GM13977 (cell line): ENCODE data around the gene FBXL14.

Experiments used
- DNase-seq: peaks from one replicate; pipeline ENCODE4 v3.0.0; 2012; ENCODE audit warnings: low spot score
- in situ Hi-C: fragments of 300-500 bp; cut with MboI; formaldehyde crosslinking; loops from one replicate; pipeline ENCODE4 v1.12.0; 2022; ENCODE audit warnings: low sequenced_read_pairs, low pct_unique_long_range_greater_than_20kb, mixed read lengths, inconsistent platforms; ENCODE audit not compliant: unreplicated experiment
- TF ChIP-seq, protein P1 (sequence below): IDR thresholded peaks from 2 replicates; pipeline ENCODE4 v1.5.1; 2012; ENCODE audit warnings: mild to moderate bottlenecking, control low read depth; ENCODE audit not compliant: insufficient read depth; ENCODE audit errors: extremely low read depth, missing control alignments

The FBXL14 gene

DNA sequence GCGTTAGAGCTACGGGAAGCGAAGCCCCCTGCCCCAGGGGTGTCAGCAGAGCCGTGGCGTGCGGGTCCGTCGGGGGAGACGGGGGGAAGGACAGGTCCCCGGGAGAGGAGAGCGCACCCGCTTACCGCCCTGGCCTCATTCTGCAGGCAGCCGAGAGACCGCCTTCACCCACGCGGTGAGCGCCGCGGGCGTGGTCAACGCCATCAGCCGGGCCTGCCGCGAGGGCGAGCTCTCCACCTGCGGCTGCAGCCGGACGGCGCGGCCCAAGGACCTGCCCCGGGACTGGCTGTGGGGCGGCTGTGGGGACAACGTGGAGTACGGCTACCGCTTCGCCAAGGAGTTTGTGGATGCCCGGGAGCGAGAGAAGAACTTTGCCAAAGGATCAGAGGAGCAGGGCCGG is 45.2 kb upstream of the FBXL14 start:
- TF ChIP-seq, protein P1, sequence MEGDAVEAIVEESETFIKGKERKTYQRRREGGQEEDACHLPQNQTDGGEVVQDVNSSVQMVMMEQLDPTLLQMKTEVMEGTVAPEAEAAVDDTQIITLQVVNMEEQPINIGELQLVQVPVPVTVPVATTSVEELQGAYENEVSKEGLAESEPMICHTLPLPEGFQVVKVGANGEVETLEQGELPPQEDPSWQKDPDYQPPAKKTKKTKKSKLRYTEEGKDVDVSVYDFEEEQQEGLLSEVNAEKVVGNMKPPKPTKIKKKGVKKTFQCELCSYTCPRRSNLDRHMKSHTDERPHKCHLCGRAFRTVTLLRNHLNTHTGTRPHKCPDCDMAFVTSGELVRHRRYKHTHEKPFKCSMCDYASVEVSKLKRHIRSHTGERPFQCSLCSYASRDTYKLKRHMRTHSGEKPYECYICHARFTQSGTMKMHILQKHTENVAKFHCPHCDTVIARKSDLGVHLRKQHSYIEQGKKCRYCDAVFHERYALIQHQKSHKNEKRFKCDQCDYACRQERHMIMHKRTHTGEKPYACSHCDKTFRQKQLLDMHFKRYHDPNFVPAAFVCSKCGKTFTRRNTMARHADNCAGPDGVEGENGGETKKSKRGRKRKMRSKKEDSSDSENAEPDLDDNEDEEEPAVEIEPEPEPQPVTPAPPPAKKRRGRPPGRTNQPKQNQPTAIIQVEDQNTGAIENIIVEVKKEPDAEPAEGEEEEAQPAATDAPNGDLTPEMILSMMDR: no peak
- in situ Hi-C loops: no loop called here
- DNase-seq: no peak

DNA sequence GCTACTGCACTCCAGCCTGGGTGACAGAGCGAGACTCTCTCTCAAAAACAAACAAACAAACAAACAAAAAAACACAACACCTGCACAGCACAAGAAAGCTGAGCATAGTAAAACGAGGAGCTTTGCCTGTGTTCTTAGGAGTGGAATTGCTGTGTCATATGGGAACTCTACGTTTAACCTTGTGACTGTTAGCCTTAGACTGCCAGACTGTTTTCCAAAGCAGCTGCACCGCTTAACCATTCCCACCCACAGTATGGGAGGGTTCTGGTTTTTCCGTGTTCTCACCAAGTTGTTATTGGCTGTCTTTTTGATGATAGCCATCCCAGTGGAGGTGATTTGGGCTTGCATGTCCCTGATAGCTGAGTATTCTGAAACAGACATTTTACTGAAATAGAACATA is 43.8 kb upstream of the FBXL14 start:
- TF ChIP-seq, protein P1: no peak
- in situ Hi-C loops: no loop called here
- DNase-seq: no peak

- DNase-seq: no peak
- in situ Hi-C loops: no loop called here
- TF ChIP-seq, protein P1: no peak
Measured at GRCh38 chr12:1635301-1636095, 41.1 kb upstream of the FBXL14 start.

GRCh38 chr12:1634590-1635191 is 40.3 kb upstream of the FBXL14 start:
- in situ Hi-C loops: no loop called here
- peak; percentile 80 for DNase-seq
- TF ChIP-seq, protein P1: peak; percentile 90

DNA sequence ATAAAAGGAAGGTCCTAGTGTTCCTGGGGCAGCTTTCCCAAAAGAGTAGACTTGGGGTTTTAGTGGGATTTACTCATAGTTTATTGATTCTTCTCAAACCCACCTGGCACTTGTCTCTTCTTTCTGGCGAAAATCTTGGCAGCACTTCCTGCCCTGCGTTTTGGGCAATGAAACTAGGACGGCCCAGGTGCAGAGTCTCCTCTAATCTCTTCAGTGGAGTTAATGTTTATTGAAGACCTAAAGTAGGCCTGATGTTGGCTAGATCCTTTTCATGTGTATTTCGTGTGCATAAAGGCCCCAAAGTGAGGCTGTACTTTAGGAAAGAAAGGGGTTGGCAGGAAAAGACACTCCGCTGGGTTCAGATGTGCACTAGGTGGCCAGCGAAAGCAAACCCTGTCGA is 39.8 kb upstream of the FBXL14 start:
- DNase-seq: no peak
- TF ChIP-seq, protein P1: peak; percentile 2
- in situ Hi-C loops: no loop called here

GRCh38 chr12:1633459-1633858 is 39.1 kb upstream of the FBXL14 start:
- no peak for DNase-seq
- TF ChIP-seq, protein P1: no peak
- in situ Hi-C loops: no loop called here
